AG20443 (cell line): ENCODE results near the gene TMPRSS6.
"Not testable (repeated sequence)": the region's sequence is repeated elsewhere in the genome, so short reads cannot be mapped to it uniquely, and the experiment has no call there.

Source experiments
- DNase-seq: peaks from one replicate; pipeline ENCODE4 v3.0.0; 2012; ENCODE audit warnings: low spot score, mixed read lengths

Gene TMPRSS6

GRCh38 chr22:37088750-37089408, 20.6 kb downstream of the TMPRSS6 start:
- DNase-seq, result no peak

- peak; percentile 51 for DNase-seq
Measured at GRCh38 chr22:37088108-37088605, 21.4 kb downstream of the TMPRSS6 start.

GRCh38 chr22:37086184-37086583, 23.3 kb downstream of the TMPRSS6 start:
- no peak for DNase-seq

GRCh38 chr22:37084385-37084784, 25.1 kb downstream of the TMPRSS6 start:
- no peak for DNase-seq

GRCh38 chr22:37083914-37084313, 25.6 kb downstream of the TMPRSS6 start:
- no peak for DNase-seq

GRCh38 chr22:37082251-37082873, 27.2 kb downstream of the TMPRSS6 start:
- no peak for DNase-seq

GRCh38 chr22:37080838-37081237, 28.7 kb downstream of the TMPRSS6 start:
- no peak for DNase-seq

GRCh38 chr22:37080438-37080837, 29.1 kb downstream of the TMPRSS6 start:
- no peak for DNase-seq

GRCh38 chr22:37079668-37080171, 29.8 kb downstream of the TMPRSS6 start:
- no peak for DNase-seq

- no peak for DNase-seq
Measured at GRCh38 chr22:37079158-37079557, 30.4 kb downstream of the TMPRSS6 start.

GRCh38 chr22:37077802-37078448, 31.6 kb downstream of the TMPRSS6 start:
- peak; percentile 87 for DNase-seq

- DNase-seq, result no peak
Measured at GRCh38 chr22:37075822-37076433, 33.6 kb downstream of the TMPRSS6 start.

- no peak for DNase-seq
Measured at GRCh38 chr22:37075046-37075445, 34.5 kb downstream of the TMPRSS6 start.

- DNase-seq, result no peak
Measured at GRCh38 chr22:37074537-37074936, 35.0 kb downstream of the TMPRSS6 start.

GRCh38 chr22:37072673-37073072, 36.8 kb downstream of the TMPRSS6 start:
- DNase-seq, result no peak

GRCh38 chr22:37071850-37072592, 37.5 kb downstream of the TMPRSS6 start:
- not testable (repeated sequence) for DNase-seq

GRCh38 chr22:37070744-37071143, 38.8 kb downstream of the TMPRSS6 start:
- DNase-seq, result no peak

GRCh38 chr22:37070334-37070733, 39.2 kb downstream of the TMPRSS6 start:
- no peak for DNase-seq

- no peak for DNase-seq
Measured at GRCh38 chr22:37069719-37070118, 39.8 kb downstream of the TMPRSS6 start.

GRCh38 chr22:37069319-37069718, 40.2 kb downstream of the TMPRSS6 start:
- DNase-seq, result no peak

- no peak for DNase-seq
Measured at GRCh38 chr22:37068859-37069258, 40.7 kb downstream of the TMPRSS6 start.

- no peak for DNase-seq
Measured at GRCh38 chr22:37067428-37067827, 42.1 kb downstream of the TMPRSS6 start.
